Trophoblast cell (in vitro differentiated cells and primary cell): ENCODE data around the gene BAIAP2L1.

Experiments
- DNase-seq, 2 donors: peaks; one replicate each; pipeline ENCODE4 v3.0.0-alpha.2; 2016
- H2AFZ ChIP-seq: 2 replicates; pipeline ENCODE4 v1.6.1; 2013; ENCODE audit warnings: low read length, moderate library complexity, mild to moderate bottlenecking; ENCODE audit not compliant: insufficient read depth, poor library complexity
- H2AK5ac ChIP-seq: 2 replicates; pipeline ENCODE4 v1.6.1; 2013; ENCODE audit warnings: mild to moderate bottlenecking, low read length
- H2BK120ac ChIP-seq: 2 replicates; pipeline ENCODE4 v1.6.1; 2013; ENCODE audit warnings: low read length, mild to moderate bottlenecking, moderate library complexity; ENCODE audit not compliant: insufficient read depth, poor library complexity
- H2BK12ac ChIP-seq: 2 replicates; pipeline ENCODE4 v1.6.1; 2013; ENCODE audit warnings: mild to moderate bottlenecking, low read length, moderate library complexity
- H2BK5ac ChIP-seq: 2 replicates; pipeline ENCODE4 v1.6.1; 2013; ENCODE audit warnings: low read length, low read depth, moderate library complexity, mild to moderate bottlenecking; ENCODE audit not compliant: poor library complexity
- H3K14ac ChIP-seq: 2 replicates; pipeline ENCODE4 v1.6.1; 2013; ENCODE audit warnings: mild to moderate bottlenecking, low read length
- H3K18ac ChIP-seq: 2 replicates; pipeline ENCODE4 v1.6.1; 2013; ENCODE audit warnings: mild to moderate bottlenecking, low read length
- H3K23ac ChIP-seq: 2 replicates; pipeline ENCODE4 v1.6.1; 2013; ENCODE audit warnings: low read length
- H3K27ac ChIP-seq: 2 replicates; pipeline ENCODE4 v1.5.1; 2013; ENCODE audit warnings: low read depth, mild to moderate bottlenecking, inconsistent platforms, low read length, moderate library complexity
- H3K27me3 ChIP-seq: 2 replicates; pipeline ENCODE4 v1.6.1; 2013; ENCODE audit warnings: inconsistent platforms, mild to moderate bottlenecking, low read length, moderate library complexity; ENCODE audit not compliant: insufficient read depth
- H3K36me3 ChIP-seq, 2 experiments: 1 replicate in 1 of 2; 2 replicates in 1 of 2; pipeline ENCODE4 v1.6.1; 2013; ENCODE audit warnings: low read length in 2 of 2, mild to moderate bottlenecking in 2 of 2, moderate library complexity in 1 of 2; ENCODE audit not compliant: insufficient read depth in 2 of 2, control insufficient read depth in 1 of 2
- H3K4ac ChIP-seq: 2 replicates; pipeline ENCODE4 v1.6.1; 2013; ENCODE audit warnings: low read depth, mild to moderate bottlenecking, low read length, moderate library complexity
- H3K4me1 ChIP-seq, 2 experiments: 1 replicate in 1 of 2; 2 replicates in 1 of 2; pipeline ENCODE4 v1.6.1; 2013; ENCODE audit warnings: low read length in 2 of 2, mild to moderate bottlenecking in 2 of 2, moderate library complexity in 1 of 2; ENCODE audit not compliant: insufficient read depth in 2 of 2, control insufficient read depth in 1 of 2
- H3K4me2 ChIP-seq: 2 replicates; pipeline ENCODE4 v1.6.1; 2013; ENCODE audit warnings: inconsistent platforms, mild to moderate bottlenecking, low read length, moderate library complexity
- H3K4me3 ChIP-seq: 2 replicates; pipeline ENCODE4 v1.5.1; 2013; ENCODE audit warnings: mild to moderate bottlenecking, low read depth, low read length, inconsistent platforms
- H3K79me1 ChIP-seq: one replicate; pipeline ENCODE4 v1.6.1; 2013; ENCODE audit warnings: low read length
- H3K79me2 ChIP-seq: 2 replicates; pipeline ENCODE4 v1.6.1; 2013; ENCODE audit warnings: low read length, mild to moderate bottlenecking; ENCODE audit not compliant: control insufficient read depth, insufficient read depth, poor library complexity
- H3K9ac ChIP-seq: 2 replicates; pipeline ENCODE4 v1.6.1; 2013; ENCODE audit warnings: mild to moderate bottlenecking, low read length
- H3K9me3 ChIP-seq: 2 replicates; pipeline ENCODE4 v1.6.1; 2013; ENCODE audit warnings: low read depth, mild to moderate bottlenecking, control low read depth, inconsistent platforms, low read length; ENCODE audit not compliant: insufficient read depth
- H4K12ac ChIP-seq: 2 replicates; pipeline ENCODE4 v1.6.1; 2013; ENCODE audit warnings: low read depth, mild to moderate bottlenecking, low read length, moderate library complexity
- H4K8ac ChIP-seq: 2 replicates; pipeline ENCODE4 v1.6.1; 2013; ENCODE audit warnings: low read depth, mild to moderate bottlenecking, low read length, moderate library complexity
- H4K91ac ChIP-seq: one replicate; pipeline ENCODE4 v1.6.1; 2013; ENCODE audit warnings: low read depth, mild to moderate bottlenecking, low read length, moderate library complexity
- WGBS: extraction: QIAGEN DNeasy Blood & Tissue Kit; methylation state at CpG from one replicate; pipeline ENCODE4 v1.1.7; 2013; ENCODE audit warnings: missing lambda C conversion rate; ENCODE audit not compliant: insufficient read length, insufficient coverage; ENCODE audit errors: extremely low coverage; 5-methylcytosine and 5-hydroxymethylcytosine counted together

BAIAP2L1 gene

GRCh38 chr7:98360221-98361130, 40.4 kb downstream of the BAIAP2L1 start:
- H3K18ac ChIP-seq: peak overlapping the region; percentile 18
- peak overlapping the region; percentile 64 for H3K27ac ChIP-seq
- H3K4me1 ChIP-seq: peaks cover 14 to 18% of the 10 kb centered on the region in 2 experiments
- H3K23ac ChIP-seq: no peak overlapping the region
- no peaks in the 10 kb centered on the region for H3K9me3 ChIP-seq
- peaks cover 2% of the 10 kb centered on the region for H3K79me2 ChIP-seq
- no peak overlapping the region for H3K14ac ChIP-seq
- H4K12ac ChIP-seq: no peak overlapping the region
- no peak overlapping the region for H3K4ac ChIP-seq
- peaks cover 0 to 2% of the 10 kb centered on the region in 2 experiments for H3K36me3 ChIP-seq
- DNase-seq: peak; percentile 96
- H2AFZ ChIP-seq: no peak overlapping the region
- no peaks in the 10 kb centered on the region for H3K27me3 ChIP-seq
- H2BK12ac ChIP-seq: peak overlapping the region; percentile 65
- H3K79me1 ChIP-seq: peaks cover 8% of the 10 kb centered on the region
- no peak overlapping the region for H3K4me2 ChIP-seq
- no peak overlapping the region for H3K9ac ChIP-seq
- H3K4me3 ChIP-seq: no peak overlapping the region
- peak overlapping the region; percentile 28 for H4K91ac ChIP-seq
- H2BK5ac ChIP-seq: peak overlapping the region; percentile 63
- no peak overlapping the region for H4K8ac ChIP-seq
- H2AK5ac ChIP-seq: no peak overlapping the region
- no peak overlapping the region for H2BK120ac ChIP-seq
- no CpG with 5 or more reads among the region's 10 CpGs for WGBS

- no peaks in the 10 kb centered on the region for H3K27me3 ChIP-seq
- H3K79me2 ChIP-seq: peaks cover 4% of the 10 kb centered on the region
- H3K36me3 ChIP-seq: peaks cover 0 to 4% of the 10 kb centered on the region in 2 experiments
- H3K4me1 ChIP-seq: peaks cover 21 to 24% of the 10 kb centered on the region in 2 experiments
- no peak overlapping the region for H2AFZ ChIP-seq
- H3K4ac ChIP-seq: no peak overlapping the region
- H3K14ac ChIP-seq: no peak overlapping the region
- H4K8ac ChIP-seq: no peak overlapping the region
- H3K4me2 ChIP-seq: no peak overlapping the region
- H4K12ac ChIP-seq: no peak overlapping the region
- no peak overlapping the region for H2AK5ac ChIP-seq
- H3K9ac ChIP-seq: no peak overlapping the region
- peak; percentile 85 to 88 for DNase-seq
- H4K91ac ChIP-seq: no peak overlapping the region
- H3K18ac ChIP-seq: peak overlapping the region; percentile 80
- H2BK120ac ChIP-seq: no peak overlapping the region
- no CpG with 5 or more reads among the region's 13 CpGs for WGBS
- H2BK5ac ChIP-seq: no peak overlapping the region
- H3K79me1 ChIP-seq: peaks cover 15% of the 10 kb centered on the region
- H3K27ac ChIP-seq: no peak overlapping the region
- no peaks in the 10 kb centered on the region for H3K9me3 ChIP-seq
- no peak overlapping the region for H3K23ac ChIP-seq
- H2BK12ac ChIP-seq: no peak overlapping the region
- no peak overlapping the region for H3K4me3 ChIP-seq
Observed at GRCh38 chr7:98359395-98359794, 41.5 kb downstream of the BAIAP2L1 start.

GRCh38 chr7:98358706-98359105, 42.2 kb downstream of the BAIAP2L1 start:
- Histone ChIP-seq H3K9ac (no peak overlapping the region), H4K12ac (no peak overlapping the region), H2AK5ac (peak overlapping the region; percentile 92), H3K79me2 (peaks cover 8% of the 10 kb centered on the region), H3K4me1 (peaks cover 24 to 28% of the 10 kb centered on the region in 2 experiments), H2BK120ac (no peak overlapping the region), H2BK12ac (no peak overlapping the region), H3K4ac (peak overlapping the region; percentile 82), H3K36me3 (peaks cover 0 to 4% of the 10 kb centered on the region in 2 experiments), H3K27ac (no peak overlapping the region), H3K14ac (no peak overlapping the region), H2BK5ac (no peak overlapping the region), H3K18ac (peak overlapping the region; percentile 37), H3K4me3 (no peak overlapping the region), H3K4me2 (no peak overlapping the region), H3K79me1 (peaks cover 19% of the 10 kb centered on the region), H3K27me3 (no peaks in the 10 kb centered on the region), H3K23ac (no peak overlapping the region), H2AFZ (no peak overlapping the region), H4K91ac (no peak overlapping the region), H4K8ac (no peak overlapping the region), H3K9me3 (no peaks in the 10 kb centered on the region)
- peak; percentile 74 to 76 for DNase-seq
- no CpG with 5 or more reads among the region's 6 CpGs for WGBS

GRCh38 chr7:98357751-98358161, 43.1 kb downstream of the BAIAP2L1 start:
- H2BK120ac ChIP-seq: no peak overlapping the region
- peak; percentile 80 to 89 for DNase-seq
- H3K79me1 ChIP-seq: peaks cover 19% of the 10 kb centered on the region
- H3K27me3 ChIP-seq: no peaks in the 10 kb centered on the region
- H3K79me2 ChIP-seq: peaks cover 10% of the 10 kb centered on the region
- H3K36me3 ChIP-seq: peaks cover 0 to 4% of the 10 kb centered on the region in 2 experiments
- H3K9ac ChIP-seq: no peak overlapping the region
- H2BK5ac ChIP-seq: no peak overlapping the region
- no peak overlapping the region for H4K91ac ChIP-seq
- no peak overlapping the region for H3K14ac ChIP-seq
- H3K4ac ChIP-seq: no peak overlapping the region
- no peak overlapping the region for H2AFZ ChIP-seq
- no CpG with 5 or more reads among the region's 7 CpGs for WGBS
- H3K27ac ChIP-seq: no peak overlapping the region
- H3K4me3 ChIP-seq: no peak overlapping the region
- H3K4me1 ChIP-seq: peaks cover 24 to 30% of the 10 kb centered on the region in 2 experiments
- H3K23ac ChIP-seq: no peak overlapping the region
- H3K9me3 ChIP-seq: no peaks in the 10 kb centered on the region
- H4K8ac ChIP-seq: no peak overlapping the region
- H2AK5ac ChIP-seq: no peak overlapping the region
- H3K4me2 ChIP-seq: no peak overlapping the region
- no peak overlapping the region for H3K18ac ChIP-seq
- no peak overlapping the region for H4K12ac ChIP-seq
- H2BK12ac ChIP-seq: peak overlapping the region; percentile 15
